Measurements from ENCODE around the gene MEPE. TPM values are rescaled to one million over a fixed set of nuclear protein-coding genes. Genes with fewer than 3 reads are reported as not detected.
A peak's percentile ranks its signal among the peaks of the same experiment; 100 is the strongest.

Gene MEPE
- polyA plus RNA-seq, 1 donor, result not detected

GRCh38 chr4:87840149-87840548, 7.4 kb downstream of the MEPE start:
- DNase-seq (ENCODE audit: low read depth), result no peak

- DNase-seq (ENCODE audit: low read depth), result no peak
Observed at GRCh38 chr4:87843936-87844335, 11.2 kb downstream of the MEPE start.

- no peak for DNase-seq (ENCODE audit: low read depth)
Observed at GRCh38 chr4:87844452-87844851, 11.7 kb downstream of the MEPE start.

DNA sequence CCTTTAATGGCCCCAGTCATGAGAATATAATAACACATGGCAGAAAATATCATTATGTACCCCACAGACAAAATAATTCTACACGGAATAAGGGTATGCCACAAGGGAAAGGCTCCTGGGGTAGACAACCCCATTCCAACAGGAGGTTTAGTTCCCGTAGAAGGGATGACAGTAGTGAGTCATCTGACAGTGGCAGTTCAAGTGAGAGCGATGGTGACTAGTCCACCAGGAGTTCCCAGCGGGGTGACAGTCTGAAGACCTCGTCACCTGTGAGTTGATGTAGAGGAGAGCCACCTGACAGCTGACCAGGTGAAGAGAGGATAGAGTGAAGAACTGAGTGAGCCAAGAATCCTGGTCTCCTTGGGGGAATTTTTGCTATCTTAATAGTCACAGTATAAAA, 13.5 kb downstream of the MEPE start:
- DNase-seq (ENCODE audit: low read depth), result no peak

DNA sequence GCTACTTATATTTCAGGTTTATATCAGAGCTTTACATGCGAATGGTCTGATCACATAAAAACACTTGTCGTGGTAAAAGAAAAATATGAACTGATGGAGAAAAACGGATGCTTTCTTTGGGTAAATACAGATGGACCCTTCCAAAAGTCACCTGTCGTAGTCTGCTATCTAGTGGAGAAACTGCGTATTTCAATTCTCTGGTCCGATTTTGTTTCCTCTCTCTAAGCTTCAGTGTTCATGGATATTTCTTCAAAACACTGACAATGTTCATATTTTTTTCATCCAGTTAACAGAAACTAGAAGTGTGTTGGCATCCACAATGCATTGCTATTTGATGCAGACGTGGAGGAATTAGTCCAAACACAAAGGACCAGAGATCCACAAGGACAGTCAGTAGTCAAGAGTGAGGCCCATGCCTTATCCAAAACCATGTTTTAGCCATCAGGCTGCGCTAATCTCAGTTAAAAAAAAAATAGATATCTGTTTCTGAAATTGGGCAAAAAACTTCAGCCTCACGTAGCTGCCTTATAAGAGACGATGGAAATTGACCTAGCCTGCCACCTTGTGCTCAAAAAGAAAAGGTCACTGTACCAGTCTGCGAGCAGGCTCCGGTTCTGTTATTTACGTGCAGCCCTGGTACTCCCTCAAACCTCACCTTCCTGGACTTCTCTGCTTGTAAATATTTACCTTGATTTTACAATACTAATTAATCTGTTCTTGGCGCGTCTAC, 16.0 kb downstream of the MEPE start:
- DNase-seq (ENCODE audit: low read depth), result peak; percentile 45

DNA sequence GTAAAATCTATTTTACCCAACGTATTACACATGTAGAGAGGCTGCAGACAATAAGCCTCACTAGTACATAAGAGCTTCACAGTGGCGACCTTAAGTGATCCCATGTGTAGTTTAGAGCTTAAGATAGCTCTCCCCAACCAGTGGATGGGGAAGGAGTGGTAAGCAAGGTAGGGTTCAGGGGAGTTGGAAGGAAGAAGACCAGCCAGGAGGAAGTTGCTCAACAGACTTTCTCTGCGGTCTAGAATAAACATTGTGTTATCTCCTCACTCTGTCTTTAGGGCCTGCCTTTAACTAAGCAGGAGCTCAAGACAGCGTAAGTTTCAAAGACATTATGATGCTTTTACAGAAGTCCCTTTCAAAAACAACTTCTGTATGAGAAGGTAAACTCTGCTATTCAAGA, 16.8 kb downstream of the MEPE start:
- DNase-seq (ENCODE audit: low read depth), result no peak

GRCh38 chr4:87851332-87851731, 18.6 kb downstream of the MEPE start:
- no peak for DNase-seq (ENCODE audit: low read depth)

DNA sequence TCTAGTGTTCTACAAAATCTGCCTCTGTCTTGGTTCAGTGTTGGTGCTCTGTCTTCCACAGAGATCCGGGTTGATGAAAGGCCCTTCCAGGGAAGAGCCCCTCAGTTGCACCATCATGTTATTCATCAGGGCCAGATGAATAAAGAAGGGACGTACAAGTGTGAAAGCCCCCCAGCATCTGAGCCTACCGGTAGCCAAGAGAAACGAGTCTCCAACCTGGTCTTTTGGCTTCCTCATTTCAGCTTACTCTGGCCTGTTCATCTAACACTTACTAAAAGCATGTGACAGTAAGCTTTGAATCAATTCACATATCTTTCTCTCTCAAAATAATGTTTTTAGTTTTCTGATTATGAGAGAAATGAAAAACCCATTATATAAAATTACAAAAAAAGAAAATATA, 19.2 kb downstream of the MEPE start:
- DNase-seq (ENCODE audit: low read depth), result no peak

DNA sequence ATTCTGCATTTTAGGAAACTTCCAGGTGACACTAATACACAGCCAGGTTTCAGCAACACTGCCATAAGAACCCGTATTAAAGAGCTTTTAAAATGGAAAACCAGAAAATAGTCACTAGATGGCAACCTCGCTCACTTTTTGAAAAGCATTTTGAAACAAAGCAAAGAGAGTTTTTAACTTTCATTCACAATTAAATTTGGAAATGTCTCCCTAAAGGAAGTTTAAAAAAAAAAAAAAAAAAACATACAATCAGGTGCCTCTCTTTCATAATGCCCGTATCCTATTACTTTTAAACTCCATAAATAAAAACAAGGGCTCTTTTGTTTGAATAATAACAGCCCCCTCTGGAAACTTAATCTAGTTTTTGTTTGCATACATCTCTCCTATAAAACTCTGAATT, 20.3 kb downstream of the MEPE start:
- DNase-seq (ENCODE audit: low read depth), result peak; percentile 44

DNA sequence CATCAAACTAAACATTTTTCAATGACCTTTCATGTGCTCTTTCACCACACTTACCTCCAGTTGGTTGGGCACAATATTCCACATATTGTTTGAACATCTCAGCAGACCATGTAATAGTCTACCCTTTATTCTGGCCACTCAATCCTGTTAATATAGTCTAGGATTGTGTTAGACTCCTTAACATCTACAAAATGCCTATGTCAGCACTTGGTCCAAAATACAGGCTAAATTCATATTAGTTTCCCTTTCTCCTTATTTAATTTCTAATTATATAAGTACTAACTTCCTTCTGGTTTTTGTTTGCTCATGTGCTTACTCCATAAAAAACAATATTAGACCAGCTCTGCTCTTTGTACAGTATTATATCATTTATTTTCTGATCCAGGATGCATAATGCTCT, 21.1 kb downstream of the MEPE start:
- no peak for DNase-seq (ENCODE audit: low read depth)

GRCh38 chr4:87855559-87855958, 22.8 kb downstream of the MEPE start:
- no peak for DNase-seq (ENCODE audit: low read depth)

GRCh38 chr4:87856816-87857215, 24.0 kb downstream of the MEPE start:
- DNase-seq (ENCODE audit: low read depth), result no peak

DNA sequence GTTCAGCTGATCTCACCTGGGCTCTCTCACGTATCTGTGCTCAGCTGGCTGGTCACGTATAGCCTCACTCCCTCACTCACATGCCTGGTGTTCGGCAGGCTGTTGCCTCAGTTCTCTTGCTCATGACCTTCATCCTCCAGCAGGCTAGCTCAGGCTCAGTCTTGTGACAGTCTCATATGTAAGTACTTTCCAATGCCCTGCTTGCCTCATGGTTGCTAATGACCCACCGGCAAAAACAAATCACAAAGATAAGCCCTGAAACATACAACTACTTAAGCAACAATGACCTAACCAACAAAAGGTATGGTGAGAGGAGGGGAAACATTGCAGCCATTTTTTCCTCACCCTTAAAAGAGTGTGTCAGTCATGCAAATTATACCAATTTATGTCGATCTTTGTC, 25.0 kb downstream of the MEPE start:
- DNase-seq (ENCODE audit: low read depth), result no peak

DNA sequence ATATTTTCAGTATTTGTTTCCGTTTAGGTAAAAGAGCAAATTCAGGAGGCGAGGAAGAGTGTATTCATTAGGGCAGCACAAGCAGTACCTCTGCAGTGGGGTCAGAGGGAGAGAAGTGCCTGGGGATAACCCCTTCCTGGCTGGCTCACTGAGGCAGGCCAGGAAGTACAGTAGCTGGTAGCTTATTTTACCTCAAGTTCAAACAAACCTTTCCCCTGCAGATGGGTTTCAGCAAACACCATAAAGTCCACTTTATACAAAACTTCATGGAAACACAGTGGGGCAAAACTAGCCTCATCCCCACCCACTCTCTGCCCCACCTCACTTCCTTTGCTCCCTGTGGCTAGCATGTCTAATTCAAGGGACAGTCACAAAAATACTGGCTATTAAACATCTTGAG, 29.5 kb downstream of the MEPE start:
- no peak for DNase-seq (ENCODE audit: low read depth)

- no peak for DNase-seq (ENCODE audit: low read depth)
Observed at GRCh38 chr4:87863486-87863885, 30.7 kb downstream of the MEPE start.

DNA sequence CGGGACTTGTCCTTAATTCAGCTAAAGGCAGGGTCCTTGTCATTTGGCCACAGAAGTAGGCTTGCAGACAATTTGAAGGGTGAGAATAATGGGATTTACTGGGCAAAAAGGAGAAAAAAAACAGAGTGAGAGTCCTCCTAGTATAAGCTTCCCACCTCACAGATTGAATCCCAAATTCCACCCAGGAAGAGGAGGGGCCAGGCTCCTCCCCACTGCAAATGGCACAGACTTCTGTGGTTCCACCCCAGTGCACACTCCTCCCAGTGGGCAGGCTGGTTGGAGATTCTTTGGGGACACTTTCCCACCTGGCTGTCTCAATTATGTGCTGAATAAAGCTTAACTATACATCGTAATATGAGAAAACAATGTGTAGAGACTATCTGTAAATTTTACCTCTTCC, 31.6 kb downstream of the MEPE start:
- DNase-seq (ENCODE audit: low read depth), result no peak

DNA sequence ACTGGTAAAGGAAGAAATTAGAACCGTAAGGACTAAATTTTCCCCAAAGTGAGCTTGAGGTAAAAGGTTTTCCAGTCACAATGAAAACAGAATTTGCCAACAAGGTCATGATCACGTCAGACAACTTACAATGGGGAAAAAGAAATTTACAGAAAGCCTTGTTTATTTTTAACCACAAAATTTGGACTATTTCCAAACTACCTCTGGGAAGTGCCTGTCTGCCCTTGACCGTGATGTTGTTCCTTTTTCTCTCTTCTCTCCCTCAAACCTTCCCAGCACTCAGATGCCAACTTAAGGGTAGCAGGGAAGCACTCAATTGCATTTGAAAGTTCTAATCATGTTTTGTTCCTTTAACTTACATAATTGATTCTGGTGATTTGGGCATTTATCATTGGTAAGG, 32.5 kb downstream of the MEPE start:
- DNase-seq (ENCODE audit: low read depth), result no peak

GRCh38 chr4:87865960-87866598, 33.3 kb downstream of the MEPE start:
- DNase-seq (ENCODE audit: low read depth), result no peak

DNA sequence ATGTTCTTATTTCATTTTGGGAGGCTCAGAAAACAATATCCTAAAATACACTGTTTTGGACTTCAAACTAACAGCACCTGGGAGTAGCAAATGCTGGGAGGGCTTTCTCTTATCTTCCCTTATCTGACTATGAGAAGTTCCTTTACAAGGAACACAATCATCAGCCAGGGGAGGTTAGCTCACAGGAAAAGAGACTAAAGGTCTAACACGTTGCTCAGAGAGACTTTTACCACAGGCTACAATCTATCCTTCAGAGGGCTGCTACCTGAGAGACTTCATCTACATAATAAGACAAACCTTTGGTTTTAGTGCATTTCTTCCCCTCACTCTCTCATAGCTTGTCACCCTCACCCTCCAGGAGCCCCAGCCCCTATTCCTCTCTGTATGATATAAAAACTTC, 35.8 kb downstream of the MEPE start:
- no peak for DNase-seq (ENCODE audit: low read depth)

DNA sequence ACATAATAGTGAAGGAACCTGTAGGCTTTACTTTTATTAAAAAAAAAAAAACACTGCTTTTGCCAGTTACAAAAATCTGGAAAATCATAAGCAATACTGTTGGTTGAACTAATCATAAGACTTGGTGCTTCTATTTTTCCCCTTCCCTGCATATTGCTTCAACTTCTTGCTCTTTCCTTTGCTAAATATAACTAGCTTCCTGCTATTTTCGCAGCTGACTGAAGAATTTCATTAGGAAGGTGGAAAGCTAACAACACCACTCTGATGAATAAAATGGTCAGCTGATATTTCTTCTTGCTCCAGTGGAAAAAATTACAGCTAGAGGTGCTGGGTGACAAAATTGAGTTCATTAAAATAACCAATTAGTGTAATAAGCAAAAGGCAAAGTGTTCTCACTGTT, 39.3 kb downstream of the MEPE start:
- DNase-seq (ENCODE audit: low read depth), result no peak

- no peak for DNase-seq (ENCODE audit: low read depth)
Observed at GRCh38 chr4:87875191-87875590, 42.4 kb downstream of the MEPE start.

DNA sequence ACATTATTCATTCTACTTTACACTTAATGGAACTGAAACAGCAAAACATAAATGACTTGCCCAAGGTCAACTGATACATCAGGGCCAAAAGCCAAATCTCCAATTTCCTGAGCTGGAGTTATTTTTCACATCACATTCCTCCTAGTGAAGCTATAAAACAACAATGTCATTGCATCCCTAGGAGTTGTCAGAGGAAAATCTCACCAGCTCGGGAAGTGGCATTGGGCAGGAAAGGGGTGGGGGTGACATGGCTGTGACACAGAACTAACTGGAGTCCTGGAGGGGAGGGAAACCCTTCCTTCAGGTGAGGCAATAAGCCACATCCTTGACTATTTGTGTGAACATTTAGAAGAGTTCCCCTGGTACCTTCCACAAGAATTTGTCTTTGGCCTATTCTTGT, 47.3 kb downstream of the MEPE start:
- no peak for DNase-seq (ENCODE audit: low read depth)

DNA sequence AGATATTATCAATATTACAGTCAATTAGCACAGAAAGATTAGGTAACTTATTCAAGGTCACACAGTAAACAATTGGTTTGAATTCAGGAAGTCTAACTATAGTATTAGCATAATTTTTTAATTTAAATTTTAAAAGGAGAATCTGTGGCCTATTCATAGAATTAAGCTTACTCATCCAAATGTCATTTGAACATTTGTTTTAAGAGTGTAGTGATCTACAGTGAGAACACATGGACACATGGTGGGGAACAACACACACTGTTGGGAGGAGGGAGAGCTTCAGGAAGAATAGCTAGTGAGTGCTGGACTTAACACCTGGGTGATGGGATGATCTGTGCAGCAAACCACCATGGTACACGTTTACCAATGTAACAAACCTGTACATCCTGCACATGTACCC, 48.3 kb downstream of the MEPE start:
- no peak for DNase-seq (ENCODE audit: low read depth)

DNA sequence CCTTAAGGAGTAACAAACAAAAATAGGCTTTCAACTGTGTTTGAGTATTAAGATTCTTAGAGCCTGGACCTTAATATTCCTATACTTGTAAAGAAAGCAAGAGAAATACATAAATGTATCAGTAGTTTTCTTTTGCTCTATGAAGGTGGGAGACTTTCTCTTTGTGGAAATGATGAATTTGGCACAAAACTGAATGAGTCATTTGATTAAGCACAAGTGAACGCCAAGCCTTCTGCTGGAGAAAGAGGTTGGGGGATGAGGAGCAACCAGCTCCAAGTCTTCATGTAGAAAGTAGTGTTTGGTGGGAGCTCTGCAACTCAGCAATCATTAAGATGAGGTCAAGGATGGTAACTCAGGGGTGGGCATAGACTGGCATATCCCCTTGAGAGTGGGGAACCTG, 49.6 kb downstream of the MEPE start:
- DNase-seq (ENCODE audit: low read depth), result no peak

All from forelimb muscle (tissue), 1 donor.